Endothelial cell of umbilical vein (primary cell): ENCODE results near the gene RPS19. TPM values are rescaled to one million over a fixed set of nuclear protein-coding genes. Genes with fewer than 3 reads are reported as not detected.

Experiments used
- BruUV-seq: library from RNA; stranded (reverse); fragments of 400-500 nt; replicated peaks from 2 replicates; lab custom pipeline; 2021; lab: Mats Ljungman, UMichigan
- CTCF ChIA-PET: fragments of 300-600, 350-600 bp; sonication (Branson Sonifier 250); formaldehyde crosslinking; loops from one replicate; lab custom pipeline; 2021; ENCODE audit warnings: antibody characterized with exemption, inconsistent platforms; lab: Charles Lee
- POLR2A ChIA-PET: fragments of 300-600, 350-600 bp; sonication (Branson Sonifier 250); formaldehyde crosslinking; loops from one replicate; lab custom pipeline; 2021; ENCODE audit warnings: antibody characterized with exemption, inconsistent platforms; lab: Charles Lee
- DNase-seq: peaks from one replicate; pipeline ENCODE4 v3.0.0-alpha.2; 2011; ENCODE audit warnings: low read depth, low spot score
- FAIRE-seq: peaks from 2 replicates; lab custom pipeline; 2011; peaks lifted over from hg19 to GRCh38; lab: Jason Lieb, UNC
- H2AFZ ChIP-seq: 2 replicates; pipeline ENCODE4 v1.6.0; 2012; ENCODE audit warnings: low read depth, low read length, control low read depth, inconsistent platforms
- H3K27ac ChIP-seq: 2 replicates; pipeline ENCODE4 v1.5.1; 2011; ENCODE audit warnings: low read depth, mild to moderate bottlenecking, control low read depth, low read length, moderate library complexity; ENCODE audit not compliant: insufficient read depth
- H3K27me3 ChIP-seq, 2 experiments: 2 replicates each; pipeline versions ENCODE4 v1.6.0 to v1.6.1; 2011; ENCODE audit warnings: low read length in 2 of 2, mixed read lengths in 1 of 2; ENCODE audit not compliant: control insufficient read depth in 2 of 2, insufficient read depth in 2 of 2
- H3K36me3 ChIP-seq, 2 experiments: 2 replicates in 1 of 2; 3 replicates in 1 of 2; pipeline ENCODE4 v1.5.1; 2011; ENCODE audit warnings: low read length in 2 of 2, mild to moderate bottlenecking in 1 of 2, moderate library complexity in 1 of 2; ENCODE audit not compliant: control insufficient read depth in 2 of 2, insufficient read depth in 2 of 2; ENCODE audit errors: extremely low read depth in 1 of 2
- H3K4me1 ChIP-seq: 3 replicates; pipeline ENCODE4 v1.5.1; 2011; ENCODE audit warnings: mild to moderate bottlenecking, low read length; ENCODE audit not compliant: control insufficient read depth, insufficient read depth; ENCODE audit errors: extremely low read depth
- H3K4me2 ChIP-seq: 2 replicates; pipeline ENCODE4 v1.6.1; 2011; ENCODE audit warnings: low read length, control low read depth, mixed read lengths; ENCODE audit not compliant: insufficient read depth
- H3K4me3 ChIP-seq, 3 experiments: fragments of 200-600 bp in 1 of 3; sonication (generic), shearing (Covaris generic) in 1 of 3; replicated peaks in 1 of 3; 2 replicates each; pipeline ENCODE4 v1.5.1; 2011 to 2016; ENCODE audit warnings: control low read depth in 3 of 3, low read length in 3 of 3, mild to moderate bottlenecking in 2 of 3, inconsistent platforms in 1 of 3, low read depth in 1 of 3, moderate library complexity in 1 of 3; ENCODE audit not compliant: insufficient read depth in 1 of 3
- H3K79me2 ChIP-seq: 2 replicates; pipeline ENCODE4 v1.6.0; 2012; ENCODE audit warnings: low read length, inconsistent platforms; ENCODE audit not compliant: control insufficient read depth, insufficient read depth
- H3K9ac ChIP-seq: replicated peaks from 2 replicates; pipeline ENCODE3; 2011; ENCODE audit warnings: low read length, control low read depth; ENCODE audit not compliant: insufficient read depth; ENCODE audit errors: extremely low read depth
- H3K9me1 ChIP-seq: replicated peaks from 3 replicates; pipeline ENCODE4 v1.6.0; 2011; ENCODE audit warnings: mild to moderate bottlenecking, low read length; ENCODE audit not compliant: control insufficient read depth, insufficient read depth; ENCODE audit errors: extremely low read depth
- H3K9me3 ChIP-seq: replicated peaks from 2 replicates; pipeline ENCODE4 v1.5.1; 2012; ENCODE audit warnings: low read length, inconsistent platforms; ENCODE audit not compliant: control insufficient read depth, insufficient read depth
- H4K20me1 ChIP-seq: replicated peaks from 2 replicates; pipeline ENCODE3; 2011; ENCODE audit warnings: mild to moderate bottlenecking, low read length; ENCODE audit not compliant: control insufficient read depth, insufficient read depth; ENCODE audit errors: extremely low read depth
- CTCF ChIP-seq, 2 donors: IDR thresholded peaks; 1 replicate in 1 of 2; 2 replicates in 1 of 2; pipeline ENCODE4 v1.5.1; 2011; ENCODE audit warnings: low read length in 2 of 2, mild to moderate bottlenecking in 2 of 2, moderate library complexity in 2 of 2, control low read depth in 1 of 2, inconsistent platforms in 1 of 2, low read depth in 1 of 2; ENCODE audit not compliant: insufficient read depth in 1 of 2; ENCODE audit errors: extremely low read depth in 1 of 2
- FOS ChIP-seq: IDR thresholded peaks from 2 replicates; pipeline ENCODE4 v1.6.1; 2011; ENCODE audit warnings: mild to moderate bottlenecking, low read length, moderate library complexity, borderline replicate concordance; ENCODE audit not compliant: insufficient read depth
- GATA2 ChIP-seq: IDR thresholded peaks from 2 replicates; pipeline ENCODE4 v1.7.0; 2011; ENCODE audit warnings: low read depth, mild to moderate bottlenecking, moderate library complexity, mixed read lengths, low read length; ENCODE audit not compliant: insufficient read length, insufficient read depth
- JUN ChIP-seq: IDR thresholded peaks from 2 replicates; pipeline ENCODE4 v1.6.1; 2011; ENCODE audit warnings: borderline replicate concordance, low read depth; ENCODE audit not compliant: insufficient read length, insufficient read depth
- MAX ChIP-seq: IDR thresholded peaks from 2 replicates; pipeline ENCODE4 v1.6.1; 2011; ENCODE audit not compliant: insufficient read depth, insufficient read length
- MYC ChIP-seq: IDR thresholded peaks from one replicate; pipeline ENCODE4 v1.6.1; 2011; ENCODE audit warnings: mild to moderate bottlenecking, low read depth, low read length
- POLR2A ChIP-seq: IDR thresholded peaks from 2 replicates; pipeline ENCODE4 v1.6.1; 2012; ENCODE audit warnings: low read depth, mild to moderate bottlenecking, control low read depth, low read length
- POLR2AphosphoS5 ChIP-seq: IDR thresholded peaks from 2 replicates; pipeline ENCODE4 v1.6.1; 2012; ENCODE audit warnings: low read depth, mild to moderate bottlenecking, control low read depth, low read length, moderate library complexity; ENCODE audit not compliant: insufficient read depth
- dilution Hi-C: fragments of 300-500 bp; cut with MboI; formaldehyde crosslinking; loops from one replicate; pipeline ENCODE4 v1.15.0; 2019; ENCODE audit warnings: low sequenced_read_pairs; ENCODE audit not compliant: extremely low pct_ligation_motif_present
- intact Hi-C: fragments of 100-400 bp; cut with micrococcal nuclease; formaldehyde crosslinking; loops from one replicate; pipeline ENCODE4 v1.10.0; 2022
- polyA plus RNA-seq, 4 experiments: library from polyadenylated mRNA; depleted of rRNA in 3 of 4; stranded (reverse) in 3 of 4; unstranded in 1 of 4; fragments of >200 nt; gene quantifications; 2 replicates each; pipeline versions ENCODE4 v1.2.1 to v1.2.3, GENCODE V29; 2011 to 2012; ENCODE audit warnings: missing spikeins in 1 of 4
- total RNA-seq: library from RNA; stranded (reverse); gene quantifications from 2 replicates; pipeline ENCODE4 v1.2.3, GENCODE V29; 2021

RPS19 gene
- total and polyA plus RNA-seq, 2 donors (not counting 3 experiments of a cell fraction or from before 2014, with no cell fraction given) = 2,234 to 4,353 TPM

- H3K9me1 ChIP-seq = no peaks in the 10 kb centered on the region
- ChIA-PET POLR2A (no interaction called here), CTCF (interaction anchor here (0.8 to 1.4 kb wide), 2 partner anchors 79 to 162 kb away, joined by 3 read pairs; no protein-coding TSS in a partner anchor)
- peaks cover 27 to 39% of the 10 kb centered on the region in 2 experiments for H3K27me3 ChIP-seq
- no TSS peak for BruUV-seq
- H3K9ac ChIP-seq = no peak overlapping the region
- intact Hi-C loops (no loop called here), dilution Hi-C loops (no loop called here)
- FAIRE-seq = no peak
- no peak overlapping the region for H3K4me3 ChIP-seq
- H3K4me2 ChIP-seq = no peak overlapping the region
- H3K36me3 ChIP-seq = no peaks in the 10 kb centered on the region
- H3K9me3 ChIP-seq = no peaks in the 10 kb centered on the region
- H3K4me1 ChIP-seq = no peaks in the 10 kb centered on the region
- no peak overlapping the region for H2AFZ ChIP-seq
- no peak for DNase-seq
- TF ChIP-seq POLR2A = no peak
- no peak for TF ChIP-seq MAX
- no peak for TF ChIP-seq GATA2
- TF ChIP-seq POLR2AphosphoS5 = no peak
- no peak for TF ChIP-seq MYC
- no peak for TF ChIP-seq FOS
- TF ChIP-seq JUN = no peak
- no peak for TF ChIP-seq CTCF (IDR thresholded peaks at IDR 0.05; ENCODE audit: extremely low read depth in 1 of 2, insufficient read depth in 1 of 2, low read depth in 1 of 2, low read length in 2 of 2)
- no peaks in the 10 kb centered on the region for H4K20me1 ChIP-seq
- no peaks in the 10 kb centered on the region for H3K79me2 ChIP-seq
- no peak overlapping the region for H3K27ac ChIP-seq
These were observed 6.3 kb upstream of the RPS19 start for GRCh38 chr19:41853768-41854167.
